ENCODE measurements around the gene UROC1. TPM values are rescaled to one million over a fixed set of nuclear protein-coding genes. Genes with fewer than 3 reads are reported as not detected.
A peak's percentile ranks its signal among the peaks of the same experiment; 100 is the strongest.

Gene UROC1
- total and polyA plus RNA-seq, 2 experiments from 2014 or later = not detected

- TF ChIP-seq, protein P1, sequence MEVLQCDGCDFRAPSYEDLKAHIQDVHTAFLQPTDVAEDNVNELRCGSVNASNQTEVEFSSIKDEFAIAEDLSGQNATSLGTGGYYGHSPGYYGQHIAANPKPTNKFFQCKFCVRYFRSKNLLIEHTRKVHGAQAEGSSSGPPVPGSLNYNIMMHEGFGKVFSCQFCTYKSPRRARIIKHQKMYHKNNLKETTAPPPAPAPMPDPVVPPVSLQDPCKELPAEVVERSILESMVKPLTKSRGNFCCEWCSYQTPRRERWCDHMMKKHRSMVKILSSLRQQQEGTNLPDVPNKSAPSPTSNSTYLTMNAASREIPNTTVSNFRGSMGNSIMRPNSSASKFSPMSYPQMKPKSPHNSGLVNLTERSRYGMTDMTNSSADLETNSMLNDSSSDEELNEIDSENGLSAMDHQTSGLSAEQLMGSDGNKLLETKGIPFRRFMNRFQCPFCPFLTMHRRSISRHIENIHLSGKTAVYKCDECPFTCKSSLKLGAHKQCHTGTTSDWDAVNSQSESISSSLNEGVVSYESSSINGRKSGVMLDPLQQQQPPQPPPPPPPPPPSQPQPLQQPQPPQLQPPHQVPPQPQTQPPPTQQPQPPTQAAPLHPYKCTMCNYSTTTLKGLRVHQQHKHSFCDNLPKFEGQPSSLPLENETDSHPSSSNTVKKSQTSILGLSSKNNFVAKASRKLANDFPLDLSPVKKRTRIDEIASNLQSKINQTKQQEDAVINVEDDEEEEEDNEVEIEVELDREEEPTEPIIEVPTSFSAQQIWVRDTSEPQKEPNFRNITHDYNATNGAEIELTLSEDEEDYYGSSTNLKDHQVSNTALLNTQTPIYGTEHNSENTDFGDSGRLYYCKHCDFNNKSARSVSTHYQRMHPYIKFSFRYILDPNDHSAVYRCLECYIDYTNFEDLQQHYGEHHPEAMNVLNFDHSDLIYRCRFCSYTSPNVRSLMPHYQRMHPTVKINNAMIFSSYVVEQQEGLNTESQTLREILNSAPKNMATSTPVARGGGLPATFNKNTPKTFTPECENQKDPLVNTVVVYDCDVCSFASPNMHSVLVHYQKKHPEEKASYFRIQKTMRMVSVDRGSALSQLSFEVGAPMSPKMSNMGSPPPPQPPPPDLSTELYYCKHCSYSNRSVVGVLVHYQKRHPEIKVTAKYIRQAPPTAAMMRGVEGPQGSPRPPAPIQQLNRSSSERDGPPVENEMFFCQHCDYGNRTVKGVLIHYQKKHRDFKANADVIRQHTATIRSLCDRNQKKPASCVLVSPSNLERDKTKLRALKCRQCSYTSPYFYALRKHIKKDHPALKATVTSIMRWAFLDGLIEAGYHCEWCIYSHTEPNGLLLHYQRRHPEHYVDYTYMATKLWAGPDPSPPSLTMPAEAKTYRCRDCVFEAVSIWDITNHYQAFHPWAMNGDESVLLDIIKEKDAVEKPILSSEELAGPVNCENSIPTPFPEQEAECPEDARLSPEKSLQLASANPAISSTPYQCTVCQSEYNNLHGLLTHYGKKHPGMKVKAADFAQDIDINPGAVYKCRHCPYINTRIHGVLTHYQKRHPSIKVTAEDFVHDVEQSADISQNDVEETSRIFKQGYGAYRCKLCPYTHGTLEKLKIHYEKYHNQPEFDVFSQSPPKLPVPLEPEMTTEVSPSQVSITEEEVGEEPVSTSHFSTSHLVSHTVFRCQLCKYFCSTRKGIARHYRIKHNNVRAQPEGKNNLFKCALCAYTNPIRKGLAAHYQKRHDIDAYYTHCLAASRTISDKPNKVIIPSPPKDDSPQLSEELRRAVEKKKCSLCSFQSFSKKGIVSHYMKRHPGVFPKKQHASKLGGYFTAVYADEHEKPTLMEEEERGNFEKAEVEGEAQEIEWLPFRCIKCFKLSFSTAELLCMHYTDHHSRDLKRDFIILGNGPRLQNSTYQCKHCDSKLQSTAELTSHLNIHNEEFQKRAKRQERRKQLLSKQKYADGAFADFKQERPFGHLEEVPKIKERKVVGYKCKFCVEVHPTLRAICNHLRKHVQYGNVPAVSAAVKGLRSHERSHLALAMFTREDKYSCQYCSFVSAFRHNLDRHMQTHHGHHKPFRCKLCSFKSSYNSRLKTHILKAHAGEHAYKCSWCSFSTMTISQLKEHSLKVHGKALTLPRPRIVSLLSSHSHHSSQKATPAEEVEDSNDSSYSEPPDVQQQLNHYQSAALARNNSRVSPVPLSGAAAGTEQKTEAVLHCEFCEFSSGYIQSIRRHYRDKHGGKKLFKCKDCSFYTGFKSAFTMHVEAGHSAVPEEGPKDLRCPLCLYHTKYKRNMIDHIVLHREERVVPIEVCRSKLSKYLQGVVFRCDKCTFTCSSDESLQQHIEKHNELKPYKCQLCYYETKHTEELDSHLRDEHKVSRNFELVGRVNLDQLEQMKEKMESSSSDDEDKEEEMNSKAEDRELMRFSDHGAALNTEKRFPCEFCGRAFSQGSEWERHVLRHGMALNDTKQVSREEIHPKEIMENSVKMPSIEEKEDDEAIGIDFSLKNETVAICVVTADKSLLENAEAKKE (CRISPR knock-in tag; IDR thresholded peaks at IDR 0.05) = no peak
- TF ChIP-seq POLR2AphosphoS5 (IDR thresholded peaks at IDR 0.05; ENCODE audit: low read depth) (no peak), ZNF331 (CRISPR knock-in tag; IDR thresholded peaks at IDR 0.05; ENCODE audit: low read depth) (no peak)
- TF ChIP-seq, protein P2, sequence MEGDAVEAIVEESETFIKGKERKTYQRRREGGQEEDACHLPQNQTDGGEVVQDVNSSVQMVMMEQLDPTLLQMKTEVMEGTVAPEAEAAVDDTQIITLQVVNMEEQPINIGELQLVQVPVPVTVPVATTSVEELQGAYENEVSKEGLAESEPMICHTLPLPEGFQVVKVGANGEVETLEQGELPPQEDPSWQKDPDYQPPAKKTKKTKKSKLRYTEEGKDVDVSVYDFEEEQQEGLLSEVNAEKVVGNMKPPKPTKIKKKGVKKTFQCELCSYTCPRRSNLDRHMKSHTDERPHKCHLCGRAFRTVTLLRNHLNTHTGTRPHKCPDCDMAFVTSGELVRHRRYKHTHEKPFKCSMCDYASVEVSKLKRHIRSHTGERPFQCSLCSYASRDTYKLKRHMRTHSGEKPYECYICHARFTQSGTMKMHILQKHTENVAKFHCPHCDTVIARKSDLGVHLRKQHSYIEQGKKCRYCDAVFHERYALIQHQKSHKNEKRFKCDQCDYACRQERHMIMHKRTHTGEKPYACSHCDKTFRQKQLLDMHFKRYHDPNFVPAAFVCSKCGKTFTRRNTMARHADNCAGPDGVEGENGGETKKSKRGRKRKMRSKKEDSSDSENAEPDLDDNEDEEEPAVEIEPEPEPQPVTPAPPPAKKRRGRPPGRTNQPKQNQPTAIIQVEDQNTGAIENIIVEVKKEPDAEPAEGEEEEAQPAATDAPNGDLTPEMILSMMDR (conservative IDR thresholded peaks at IDR 0.05; ENCODE audit: low read depth in 2 of 2) = no peak
Observed at GRCh38 chr3:126447456-126448106, 70.0 kb downstream of the UROC1 start (continued).

DNA sequence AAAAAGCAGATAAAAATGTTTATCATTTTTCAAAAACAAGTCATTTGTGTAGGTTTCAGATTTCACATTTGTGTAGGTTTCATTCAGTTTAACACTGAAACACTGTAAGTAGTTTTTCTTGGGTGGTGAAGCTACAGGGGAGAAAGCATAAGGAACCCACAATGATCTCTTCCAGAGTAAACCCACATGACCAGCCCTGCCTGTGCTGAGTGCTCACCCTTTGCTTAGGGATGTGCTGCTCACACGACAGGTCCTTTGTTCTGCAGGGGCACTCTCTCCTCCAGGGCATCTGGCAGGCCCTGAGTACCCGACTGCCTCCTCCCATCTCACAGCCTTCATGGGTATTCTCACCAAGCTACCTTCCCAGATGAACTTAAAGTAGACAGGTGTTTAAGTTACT is 70.8 kb downstream of the UROC1 start:
- peak; percentile 73 for ATAC-seq
- H3K4me1 Mint-ChIP-seq = peaks cover 24% of the 10 kb centered on the region
- Histone ChIP-seq H2AFZ (no peak overlapping the region), H3K36me3 (ENCODE audit: insufficient read depth) (no peaks in the 10 kb centered on the region), H3K4me1 (ENCODE audit: insufficient read depth) (peaks cover 7% of the 10 kb centered on the region; the same call in 1 of the 2 replicates), H4K20me1 (replicated peaks; ENCODE audit: insufficient read depth) (no peaks in the 10 kb centered on the region; the same call in 1 of the 2 replicates), H3K79me2 (replicated peaks; ENCODE audit: insufficient read depth) (no peaks in the 10 kb centered on the region), H3K4me3 (no peak overlapping the region), H3K9me2 (ENCODE audit: insufficient read depth) (no peaks in the 10 kb centered on the region), H3K4me2 (no peak overlapping the region), H3K27me3 (ENCODE audit: insufficient read depth) (no peaks in the 10 kb centered on the region), H3K27ac (ENCODE audit: low read depth) (no peak overlapping the region), H3F3A (replicated peaks; ENCODE audit: low read depth) (no peaks in the 10 kb centered on the region)
- H3K4me3 Mint-ChIP-seq = no peak overlapping the region
- H3K9me3 Mint-ChIP-seq = no peaks in the 10 kb centered on the region
- no peak overlapping the region for H3K27ac Mint-ChIP-seq
- peak; percentile 28 for DNase-seq (ENCODE audit: low spot score)
- no peaks in the 10 kb centered on the region for H3K27me3 Mint-ChIP-seq (ENCODE audit: insufficient read depth, low read depth, poor library complexity)
- H3K36me3 Mint-ChIP-seq (ENCODE audit: low read depth) = peaks cover 12% of the 10 kb centered on the region
- TF ChIP-seq, protein P1 (CRISPR knock-in tag; IDR thresholded peaks at IDR 0.05) = no peak
- no peak for TF ChIP-seq ZNF331 (CRISPR knock-in tag; IDR thresholded peaks at IDR 0.05; ENCODE audit: low read depth)
- no peak for TF ChIP-seq ZNF114 (CRISPR knock-in tag; IDR thresholded peaks at IDR 0.05)
